GM19395 (cell line): ENCODE measurements around the gene TEPSIN.
"Not testable (repeated sequence)": the region's sequence is repeated elsewhere in the genome, so short reads cannot be mapped to it uniquely, and the experiment has no call there.

Experiments
- ATAC-seq: cut with Tn5 transposase; IDR thresholded peaks from one replicate; pipeline ENCODE4 v1.9.1; 2021; ENCODE audit warnings: mild to moderate bottlenecking, moderate library complexity; ENCODE audit not compliant: unreplicated experiment

The TEPSIN gene

GRCh38 chr17:81237591-81238489 lies 1.0 kb downstream of the TEPSIN start:
- no peak for ATAC-seq

- no peak for ATAC-seq
Observed at GRCh38 chr17:81236784-81237183, 2.1 kb downstream of the TEPSIN start.

- ATAC-seq: no peak
Observed at GRCh38 chr17:81235822-81236740, 2.8 kb downstream of the TEPSIN start.

- ATAC-seq: no peak
Observed at GRCh38 chr17:81234940-81235821, 3.7 kb downstream of the TEPSIN start.

- ATAC-seq: no peak
Observed at GRCh38 chr17:81234506-81234855, 4.4 kb downstream of the TEPSIN start.

- ATAC-seq: no peak
Observed at GRCh38 chr17:81233811-81234505, 4.9 kb downstream of the TEPSIN start.

GRCh38 chr17:81233316-81233715 lies 5.5 kb downstream of the TEPSIN start:
- ATAC-seq: no peak

- no peak for ATAC-seq
Observed at GRCh38 chr17:81232616-81233241, 6.1 kb downstream of the TEPSIN start.

GRCh38 chr17:81231766-81232581 lies 6.9 kb downstream of the TEPSIN start:
- ATAC-seq: no peak

- ATAC-seq: no peak
Observed at GRCh38 chr17:81231121-81231645, 7.7 kb downstream of the TEPSIN start.

- no peak for ATAC-seq
Observed at GRCh38 chr17:81230043-81230820, 8.6 kb downstream of the TEPSIN start.

GRCh38 chr17:81229666-81229920 lies 9.3 kb downstream of the TEPSIN start:
- ATAC-seq: no peak

- no peak for ATAC-seq
Observed at GRCh38 chr17:81228834-81229665, 9.8 kb downstream of the TEPSIN start.

- no peak for ATAC-seq
Observed at GRCh38 chr17:81228420-81228819, 10.4 kb downstream of the TEPSIN start.

GRCh38 chr17:81227630-81228029 lies 11.2 kb downstream of the TEPSIN start:
- ATAC-seq: not testable (repeated sequence)

- ATAC-seq: no peak
Observed at GRCh38 chr17:81223762-81224130, 15.1 kb downstream of the TEPSIN start.
